Measurements from ENCODE around the gene ISM1.
A peak's percentile ranks its signal among the peaks of the same experiment; 100 is the strongest.

Gene ISM1

GRCh38 chr20:13284830-13285229, 63.8 kb downstream of the ISM1 start:
- DNase-seq = no peak

GRCh38 chr20:13285408-13285807, 64.3 kb downstream of the ISM1 start:
- no peak for DNase-seq

DNA sequence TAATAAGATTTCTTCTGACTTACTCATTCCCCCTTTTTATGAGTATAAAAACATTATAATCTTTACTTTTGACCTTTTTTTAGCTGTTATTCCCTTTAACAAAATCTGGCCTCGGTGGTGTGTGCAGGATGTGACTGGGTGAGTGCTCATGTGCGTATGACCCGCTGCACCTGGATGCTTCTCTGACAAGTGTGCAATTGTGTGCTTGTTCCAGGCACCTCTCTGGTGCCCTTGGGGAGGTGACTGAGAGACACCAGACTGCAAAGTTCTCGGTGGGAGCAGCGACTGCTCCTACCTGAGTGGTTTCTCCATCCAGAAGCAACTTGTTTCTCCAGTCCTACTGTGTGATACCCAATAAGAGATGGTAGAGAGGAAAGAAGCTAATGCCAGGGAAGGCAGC, 65.0 kb downstream of the ISM1 start:
- DNase-seq = no peak

DNA sequence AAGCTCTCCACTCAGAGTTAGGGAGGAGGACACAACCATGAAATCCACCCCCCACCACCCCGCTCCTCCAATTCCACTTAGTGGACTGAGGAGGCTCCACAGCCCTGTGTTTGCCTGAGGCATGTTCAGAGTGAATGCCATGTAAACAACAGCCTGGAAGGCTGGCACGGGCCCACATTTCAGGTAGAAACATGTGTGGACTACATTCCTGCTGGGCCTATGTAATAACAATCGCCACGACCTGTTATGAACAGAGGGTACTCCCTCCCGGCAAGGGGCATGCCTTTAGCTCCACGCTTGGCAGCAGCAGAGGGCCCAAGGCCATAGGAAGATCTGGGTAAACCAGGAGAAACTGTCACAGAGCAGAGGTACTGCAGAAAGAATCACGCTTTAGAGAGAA, 65.5 kb downstream of the ISM1 start:
- no peak for DNase-seq

- DNase-seq = no peak
Measured at GRCh38 chr20:13288357-13288756, 67.3 kb downstream of the ISM1 start.

- DNase-seq = no peak
Measured at GRCh38 chr20:13289031-13289430, 68.0 kb downstream of the ISM1 start.

GRCh38 chr20:13290724-13291123, 69.7 kb downstream of the ISM1 start:
- no peak for DNase-seq

- no peak for DNase-seq
Measured at GRCh38 chr20:13291157-13291556, 70.1 kb downstream of the ISM1 start.

DNA sequence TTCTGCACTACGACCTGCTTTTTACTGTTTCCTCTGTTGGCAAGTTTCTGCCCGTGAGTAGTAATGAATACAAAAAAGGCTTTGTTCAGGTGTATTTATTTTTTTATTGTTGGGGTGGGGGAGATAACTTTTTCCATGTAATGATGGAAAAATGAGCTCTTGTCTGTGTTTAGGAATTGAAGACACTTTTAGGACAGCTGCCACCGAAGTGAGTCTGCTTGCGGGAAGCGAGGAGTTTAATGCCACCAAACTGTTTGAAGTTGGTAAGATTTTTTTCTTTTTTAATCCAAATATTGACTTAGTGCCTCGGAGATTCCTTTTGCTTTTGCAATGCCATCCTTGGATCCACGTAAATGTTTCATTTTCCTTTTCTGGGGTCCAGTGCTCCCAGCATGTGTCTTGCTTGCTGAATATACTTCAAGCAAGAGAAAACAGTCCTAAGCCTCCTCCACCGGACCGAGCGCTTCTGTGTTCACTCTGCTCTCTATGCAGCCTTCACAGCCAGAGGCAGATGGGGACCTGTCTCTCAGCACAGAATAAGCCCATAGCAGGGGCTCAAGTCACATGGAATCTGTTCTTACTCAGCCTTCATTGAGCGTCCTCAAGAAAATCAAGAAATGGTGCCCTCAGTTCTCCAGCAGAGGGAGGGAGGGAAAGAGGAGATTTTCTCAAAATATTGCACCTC, 71.3 kb downstream of the ISM1 start:
- DNase-seq = no peak

GRCh38 chr20:13294522-13294921, 73.4 kb downstream of the ISM1 start:
- DNase-seq = no peak

- no peak for DNase-seq
Measured at GRCh38 chr20:13295637-13296036, 74.6 kb downstream of the ISM1 start.

- no peak for DNase-seq
Measured at GRCh38 chr20:13296070-13296469, 75.0 kb downstream of the ISM1 start.

GRCh38 chr20:13297147-13297899, 76.2 kb downstream of the ISM1 start:
- DNase-seq = no peak

GRCh38 chr20:13298692-13299373, 77.8 kb downstream of the ISM1 start:
- no peak for DNase-seq

GRCh38 chr20:13299401-13299800, 78.3 kb downstream of the ISM1 start:
- no peak for DNase-seq

- DNase-seq = no peak
Measured at GRCh38 chr20:13301596-13301995, 80.5 kb downstream of the ISM1 start.

DNA sequence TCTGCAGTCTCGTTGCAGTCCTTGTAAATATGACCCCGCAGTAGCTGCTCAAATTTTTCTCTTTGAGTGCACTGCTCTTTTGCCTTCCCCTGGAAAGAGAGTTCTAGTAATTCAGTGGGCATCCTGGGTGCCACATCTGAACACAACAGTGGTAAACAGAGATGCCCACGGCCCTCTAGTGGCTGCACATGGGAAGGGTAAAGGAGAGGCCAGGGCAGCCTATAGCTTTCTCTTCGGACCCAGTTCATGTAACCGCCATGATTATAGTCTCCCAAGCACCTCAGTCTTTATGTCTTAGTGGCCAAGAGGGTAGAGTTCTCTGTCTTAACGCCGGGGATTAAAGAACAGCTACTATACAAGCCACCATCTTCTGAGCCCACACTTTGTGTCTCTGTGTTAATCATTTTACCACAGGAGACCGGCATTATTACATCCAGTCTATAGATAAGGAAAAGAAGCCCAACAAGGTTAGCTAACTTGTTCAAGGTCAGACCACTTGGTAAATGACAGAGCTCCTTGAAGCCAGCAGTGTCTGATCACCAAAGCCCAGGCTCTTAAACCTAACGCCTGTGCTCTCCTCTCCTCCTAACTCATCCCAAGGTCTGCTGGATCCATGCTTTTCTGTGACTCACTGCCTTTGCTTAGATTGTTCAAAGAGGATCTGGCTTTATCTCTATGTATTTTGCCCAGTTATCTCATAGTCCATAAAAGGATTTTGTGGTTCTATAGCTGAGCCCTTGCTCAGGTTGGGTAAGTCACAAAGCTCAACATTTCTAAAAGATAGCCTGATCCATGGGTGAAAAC, 81.8 kb downstream of the ISM1 start:
- DNase-seq = peak; percentile 13 to 21

DNA sequence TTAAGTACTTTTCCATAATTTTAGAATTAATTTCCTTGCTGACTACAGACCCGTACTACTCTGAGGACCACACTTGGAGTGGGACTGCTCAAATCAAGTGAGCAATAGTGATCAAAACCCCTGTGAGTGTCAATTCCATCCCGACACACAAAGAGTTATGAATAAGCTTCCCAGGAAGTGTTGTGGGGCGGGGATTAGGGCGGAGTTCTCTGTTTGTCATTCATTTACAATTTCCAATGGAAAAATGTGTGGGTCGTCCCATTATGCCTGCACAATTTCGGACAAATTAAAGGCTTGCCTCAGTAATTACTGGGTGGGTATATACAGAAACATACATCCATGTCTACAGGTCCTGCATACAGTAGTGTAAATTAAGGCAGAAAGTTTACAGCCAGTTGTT, 84.2 kb downstream of the ISM1 start:
- DNase-seq = no peak

GRCh38 chr20:13307562-13308163, 86.6 kb downstream of the ISM1 start:
- DNase-seq = no peak

DNA sequence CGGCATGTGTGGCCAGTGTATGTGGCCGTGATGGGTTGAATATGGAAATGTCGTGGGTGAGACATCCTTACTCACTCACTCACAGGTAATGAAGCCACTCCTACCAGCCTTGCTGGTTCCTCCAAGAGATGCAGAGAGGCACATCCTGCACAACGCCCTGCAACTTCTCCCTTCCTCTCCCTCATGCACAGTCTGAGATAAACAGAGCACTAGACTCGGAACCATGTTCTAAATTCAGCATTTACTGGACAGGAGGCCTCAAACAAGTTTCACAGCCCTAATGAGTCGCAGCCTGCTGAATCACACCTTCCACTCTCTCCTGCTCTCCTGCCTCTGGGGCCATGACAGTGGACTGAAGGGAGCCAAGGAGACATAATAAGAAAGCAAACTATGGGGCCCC, 91.2 kb downstream of the ISM1 start:
- DNase-seq = no peak

- DNase-seq = no peak
Measured at GRCh38 chr20:13313201-13313600, 92.1 kb downstream of the ISM1 start.

DNA sequence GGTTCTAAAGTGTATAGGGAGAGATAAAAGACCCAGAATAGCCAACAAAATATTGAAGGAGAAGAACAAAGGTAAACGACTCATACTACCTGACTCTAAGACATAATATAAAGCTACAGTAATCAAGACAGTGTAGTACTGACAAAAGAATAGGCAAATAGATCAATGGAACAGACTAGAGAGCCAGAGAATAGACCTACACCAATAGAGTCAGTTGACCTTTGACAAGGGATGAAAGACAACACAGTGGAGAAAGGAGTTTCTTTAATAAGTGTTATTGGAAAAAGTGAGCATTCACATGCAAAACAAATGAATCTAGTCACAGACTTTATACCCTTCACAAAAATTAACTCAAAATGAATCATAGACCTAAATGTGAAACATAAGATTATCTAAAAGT, 96.4 kb downstream of the ISM1 start:
- DNase-seq = no peak
